Thyroid gland (tissue), 4 donors: ENCODE results near the gene NOP53.
"Not testable (repeated sequence)": the region's sequence is repeated elsewhere in the genome, so short reads cannot be mapped to it uniquely, and the experiment has no call there.

ENCODE experiments used
- CTCF ChIP-seq, 6 experiments: fragments of 200-600 bp in 3 of 6; fragments of 450-650 bp in 3 of 6; sonication (generic) in 3 of 6; IDR thresholded peaks; one replicate each; pipeline ENCODE4 v1.5.1; 2016 to 2019; ENCODE audit warnings: antibody characterized with exemption in 6 of 6, mild to moderate bottlenecking in 2 of 6, inconsistent platforms in 1 of 6, moderate library complexity in 1 of 6
- POLR2A ChIP-seq, 2 donors: fragments of 450-650 bp; IDR thresholded peaks; one replicate each; pipeline ENCODE4 v1.6.1; 2017; ENCODE audit warnings: antibody characterized with exemption in 2 of 2, mild to moderate bottlenecking in 2 of 2, moderate library complexity in 1 of 2

GRCh38 chr19:47787307-47787706 is 42.0 kb downstream of the NOP53 start:
- not testable (repeated sequence) for TF ChIP-seq CTCF, POLR2A (IDR thresholded peaks at IDR 0.05)
